Measurements from ENCODE around the gene ATP6V1E1. TPM values are rescaled to one million over a fixed set of nuclear protein-coding genes. Genes with fewer than 3 reads are reported as not detected.

The ATP6V1E1 gene
- total RNA-seq, 1 experiment from 2014 or later: 185 TPM

DNA sequence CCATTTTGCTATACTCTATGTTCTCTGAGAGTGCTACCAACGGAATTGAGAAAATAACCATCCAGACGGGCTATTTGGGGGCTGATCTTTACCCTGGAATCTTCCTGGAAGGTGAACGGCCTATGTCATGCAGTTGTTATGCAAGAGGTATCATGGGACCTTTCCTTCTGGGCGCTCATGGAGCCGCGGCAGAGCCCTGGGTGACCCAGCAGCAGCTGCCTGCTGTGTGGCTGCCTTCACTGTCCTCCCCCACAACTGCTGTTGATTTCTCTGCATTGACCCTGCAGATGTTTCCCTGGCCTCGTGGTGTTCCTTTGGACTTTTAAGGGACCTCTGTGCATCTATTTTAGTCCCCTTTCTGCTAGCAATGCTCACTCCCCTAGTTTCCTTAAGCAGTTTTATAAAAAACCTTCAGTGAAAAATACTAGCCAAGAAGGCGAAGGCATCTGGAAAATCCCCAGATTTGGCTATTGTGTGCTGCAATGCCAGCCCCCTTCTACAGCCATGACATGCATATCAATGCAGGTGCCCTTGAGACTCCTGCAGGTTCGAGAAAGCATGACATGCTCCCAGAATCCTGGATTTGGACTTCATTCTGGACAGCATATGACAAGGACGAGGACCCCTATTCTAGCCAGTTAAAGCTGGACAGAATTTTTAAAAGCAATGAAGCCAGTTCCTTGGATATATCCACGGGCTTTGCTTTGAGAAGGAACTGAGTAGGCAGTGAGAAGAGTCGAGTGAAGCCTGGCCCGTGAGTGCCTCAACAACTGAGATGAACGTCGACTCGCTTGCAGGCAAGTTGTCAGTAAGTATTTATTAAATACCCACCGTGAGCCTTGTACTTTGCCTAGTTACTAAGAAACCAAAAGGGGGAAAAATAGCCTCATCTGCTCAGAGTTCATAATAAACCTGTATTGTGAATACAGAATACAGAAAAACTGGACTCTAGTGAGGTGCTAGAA lies 65.4 kb downstream of the ATP6V1E1 start, which contains the start of gene SLC25A18:
Gene SLC25A18, plus strand, starts transcription at position 593 of the 965 bp plus-strand sequence. CDS start 16,447 bp downstream, outside the sequence.
- DNase-seq (ENCODE audit: low spot score): peak; percentile 32
- in situ Hi-C loops (cut with HindIII; ENCODE audit: low sequenced_read_pairs): no loop called here

DNA sequence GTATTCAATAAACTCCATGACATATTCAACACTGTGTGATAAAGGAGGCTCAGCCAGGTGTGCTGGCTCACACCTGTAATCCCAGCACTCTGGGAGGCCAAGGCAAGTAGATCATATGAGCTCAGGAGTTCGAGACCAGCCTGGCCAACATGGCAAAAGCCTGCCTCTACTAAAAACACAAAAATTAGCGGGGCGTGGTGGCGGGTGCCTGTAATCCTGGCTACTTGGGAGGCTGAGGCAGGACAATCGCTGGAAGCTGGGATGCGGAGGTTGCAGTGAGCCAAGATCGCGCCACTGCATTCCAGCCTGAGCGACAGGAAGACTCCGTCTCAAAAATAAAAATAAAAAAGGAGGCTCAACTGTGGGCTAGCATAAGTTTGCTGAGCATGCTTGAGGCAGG lies 69.4 kb downstream of the ATP6V1E1 start:
- in situ Hi-C loops (cut with HindIII; ENCODE audit: low sequenced_read_pairs): no loop called here
- no peak for DNase-seq (ENCODE audit: low spot score)

DNA sequence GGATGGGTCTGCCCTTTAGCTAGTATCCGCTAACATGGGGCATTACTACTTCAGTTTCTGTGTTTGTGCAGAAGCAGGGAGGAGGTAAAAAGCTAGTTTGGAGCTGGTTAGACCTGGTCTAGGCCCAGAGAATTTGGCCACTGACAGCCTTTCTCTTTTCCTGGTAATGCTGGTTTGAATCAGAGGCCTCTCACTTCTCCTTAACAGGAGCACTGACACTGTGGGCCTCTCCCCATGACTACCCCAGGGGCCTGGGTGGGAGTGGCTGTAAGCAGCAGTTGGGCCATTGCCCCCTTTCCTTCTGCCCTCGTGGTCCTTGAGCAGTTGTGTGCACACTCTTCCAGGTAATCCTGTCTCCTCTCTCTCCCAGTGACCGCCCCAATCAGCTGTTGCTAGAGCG lies 73.7 kb downstream of the ATP6V1E1 start:
- DNase-seq (ENCODE audit: low spot score): no peak
- in situ Hi-C loops (cut with HindIII; ENCODE audit: low sequenced_read_pairs): no loop called here

DNA sequence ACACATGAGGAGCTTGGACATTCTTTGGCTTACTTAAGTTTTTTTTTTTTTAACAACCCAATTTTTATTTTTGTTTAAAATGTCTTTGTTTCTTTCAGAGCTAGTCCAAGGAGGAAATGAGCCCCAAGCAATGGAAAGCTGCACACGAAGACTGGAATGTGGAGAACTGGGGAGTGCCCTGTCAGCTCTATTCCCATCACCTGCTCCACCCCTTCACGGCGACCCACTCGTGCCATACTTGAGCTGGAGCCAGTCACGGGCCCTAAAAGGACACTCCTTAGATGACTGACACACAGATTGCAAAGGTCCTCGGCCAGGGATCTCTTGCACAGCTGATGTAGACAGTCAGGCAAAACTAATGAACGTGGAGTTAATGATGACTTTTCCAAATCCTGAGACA lies 75.8 kb downstream of the ATP6V1E1 start:
- DNase-seq (ENCODE audit: low spot score): no peak
- in situ Hi-C loops (cut with HindIII; ENCODE audit: low sequenced_read_pairs): no loop called here

DNA sequence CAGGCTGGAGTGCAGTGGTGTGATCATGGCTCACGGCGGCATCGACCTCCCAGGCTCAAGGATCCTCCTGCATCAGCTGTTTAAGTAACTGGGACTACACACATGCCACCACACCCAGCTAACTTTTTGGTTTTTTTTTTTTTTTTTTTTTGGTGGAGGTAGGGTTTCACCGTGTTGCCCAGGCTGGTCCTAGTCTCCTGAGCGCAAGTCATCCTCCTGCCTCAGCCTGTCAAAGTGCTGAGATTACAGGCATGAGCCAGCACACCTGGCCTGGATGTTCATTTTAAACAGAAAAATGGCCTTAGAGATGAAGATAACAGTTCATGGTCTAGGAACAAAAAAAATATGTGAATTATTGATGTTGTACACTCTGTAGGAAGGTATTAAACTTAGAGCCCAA lies 78.9 kb downstream of the ATP6V1E1 start:
- no peak for DNase-seq (ENCODE audit: low spot score)
- in situ Hi-C loops (cut with HindIII; ENCODE audit: low sequenced_read_pairs): no loop called here

DNA sequence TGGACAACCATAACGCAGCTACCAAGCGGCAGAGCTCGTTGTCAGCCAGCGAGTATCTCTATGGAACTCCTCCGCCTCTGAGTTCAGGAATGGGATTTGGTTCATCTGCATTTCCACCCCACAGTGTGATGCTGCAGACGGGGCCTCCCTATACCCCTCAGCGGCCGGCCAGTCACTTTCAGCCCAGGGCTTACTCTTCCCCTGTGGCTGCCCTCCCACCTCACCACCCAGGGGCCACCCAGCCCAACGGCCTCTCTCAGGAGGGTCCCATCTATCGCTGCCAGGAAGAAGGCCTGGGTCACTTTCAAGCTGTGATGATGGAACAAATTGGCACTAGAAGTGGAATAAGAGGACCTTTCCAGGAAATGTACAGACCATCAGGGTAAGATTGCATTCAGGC lies 79.4 kb downstream of the ATP6V1E1 start:
- no peak for DNase-seq (ENCODE audit: low spot score)
- in situ Hi-C loops (cut with HindIII; ENCODE audit: low sequenced_read_pairs): no loop called here

DNA sequence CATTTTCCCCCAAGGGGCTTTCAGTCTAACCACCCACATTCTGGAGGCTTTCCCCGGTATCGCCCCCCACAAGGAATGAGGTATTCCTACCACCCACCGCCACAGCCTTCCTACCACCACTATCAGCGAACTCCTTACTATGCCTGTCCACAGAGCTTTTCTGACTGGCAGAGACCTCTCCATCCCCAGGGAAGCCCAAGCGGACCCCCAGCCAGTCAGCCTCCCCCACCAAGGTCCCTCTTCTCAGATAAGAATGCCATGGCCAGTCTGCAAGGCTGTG lies 79.9 kb downstream of the ATP6V1E1 start:
- DNase-seq (ENCODE audit: low spot score): no peak
- in situ Hi-C loops (cut with HindIII; ENCODE audit: low sequenced_read_pairs): no loop called here

DNA sequence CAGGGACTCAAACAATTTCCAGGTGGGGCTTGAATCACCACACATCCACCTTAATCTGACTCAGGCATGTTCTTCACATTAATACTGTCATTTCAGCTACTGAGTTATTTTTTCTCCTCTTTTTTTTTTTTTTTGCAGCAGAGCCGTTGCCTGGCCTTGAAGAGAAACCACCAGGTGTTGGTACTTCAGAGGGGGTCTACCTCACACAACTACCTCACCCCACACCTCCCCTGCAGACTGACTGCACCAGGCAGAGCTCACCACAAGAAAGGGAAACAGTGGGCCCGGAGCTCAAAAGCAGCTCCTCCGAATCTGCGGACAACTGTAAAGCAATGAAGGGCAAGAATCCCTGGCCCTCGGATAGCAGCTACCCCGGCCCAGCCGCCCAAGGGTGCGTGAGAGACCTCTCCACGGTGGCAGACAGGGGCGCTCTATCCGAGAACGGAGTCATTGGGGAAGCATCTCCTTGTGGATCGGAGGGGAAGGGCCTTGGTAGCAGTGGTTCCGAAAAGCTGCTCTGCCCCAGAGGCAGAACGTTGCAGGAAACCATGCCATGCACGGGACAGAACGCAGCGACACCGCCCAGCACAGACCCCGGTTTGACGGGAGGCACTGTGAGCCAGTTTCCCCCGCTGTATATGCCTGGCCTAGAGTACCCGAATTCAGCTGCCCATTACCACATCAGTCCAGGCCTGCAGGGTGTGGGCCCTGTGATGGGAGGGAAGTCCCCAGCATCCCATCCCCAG lies 80.4 kb downstream of the ATP6V1E1 start:
- in situ Hi-C loops (cut with HindIII; ENCODE audit: low sequenced_read_pairs): no loop called here

DNA sequence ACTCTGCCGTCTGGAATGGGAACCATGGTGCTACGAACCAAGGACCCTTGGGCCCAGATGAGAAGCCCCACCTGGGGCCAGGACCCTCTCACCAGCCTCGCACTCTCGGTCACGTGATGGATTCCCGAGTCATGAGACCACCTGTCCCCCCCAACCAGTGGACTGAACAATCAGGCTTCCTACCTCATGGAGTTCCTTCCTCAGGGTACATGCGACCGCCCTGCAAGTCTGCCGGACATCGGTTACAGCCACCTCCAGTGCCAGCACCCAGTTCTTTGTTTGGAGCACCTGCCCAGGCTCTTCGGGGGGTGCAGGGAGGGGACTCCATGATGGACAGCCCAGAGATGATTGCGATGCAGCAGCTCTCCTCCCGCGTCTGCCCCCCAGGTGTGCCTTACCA lies 86.1 kb downstream of the ATP6V1E1 start:
- in situ Hi-C loops (cut with HindIII; ENCODE audit: low sequenced_read_pairs): no loop called here

More for the DNA sequence above, 80.4 kb downstream of the ATP6V1E1 start:
- no peak for DNase-seq (ENCODE audit: low spot score)

More for the DNA sequence above, 86.1 kb downstream of the ATP6V1E1 start:
- DNase-seq (ENCODE audit: low spot score): no peak

Other genes starting within 250 kb of the ATP6V1E1 start
- 1.4 and 4.8 TPM in 2 replicates for gene SLC25A18, start 65.3 kb downstream of the ATP6V1E1 start, total RNA-seq (2014; rRNA removed; shearing (Covaris generic))
- gene BCL2L13, start 10.0 kb upstream of the ATP6V1E1 start, total RNA-seq (2014; rRNA removed; shearing (Covaris generic)): 58.6 and 63.1 TPM in 2 replicates
- gene BID, start 145.7 kb upstream of the ATP6V1E1 start, total RNA-seq (2014; rRNA removed; shearing (Covaris generic)): 28.4 and 58.9 TPM in 2 replicates